Stromal cell of bone marrow (primary cell): ENCODE results near the gene OR1J2.

Experiments used
- DNase-seq: peaks from one replicate; pipeline ENCODE4 v3.0.0-alpha.2; 2012; ENCODE audit warnings: low read depth

Gene OR1J2

GRCh38 chr9:122551371-122551770 lies 40.8 kb downstream of the OR1J2 start:
- no peak for DNase-seq

- no peak for DNase-seq
These were observed 42.2 kb downstream of the OR1J2 start, which contains the start of gene OR1N2 for GRCh38 chr9:122552812-122553211. OR1N2 (plus strand) TSS chr9:122553112; CDS start chr9:122553212, 100 bp downstream.
